ENCODE results near the gene PIP5K1C. TPM values are rescaled to one million over a fixed set of nuclear protein-coding genes. Genes with fewer than 3 reads are reported as not detected.
A peak's percentile ranks its signal among the peaks of the same experiment; 100 is the strongest.

PIP5K1C gene
- total RNA-seq, 1 experiment from 2014 or later = 24.5 TPM

DNA sequence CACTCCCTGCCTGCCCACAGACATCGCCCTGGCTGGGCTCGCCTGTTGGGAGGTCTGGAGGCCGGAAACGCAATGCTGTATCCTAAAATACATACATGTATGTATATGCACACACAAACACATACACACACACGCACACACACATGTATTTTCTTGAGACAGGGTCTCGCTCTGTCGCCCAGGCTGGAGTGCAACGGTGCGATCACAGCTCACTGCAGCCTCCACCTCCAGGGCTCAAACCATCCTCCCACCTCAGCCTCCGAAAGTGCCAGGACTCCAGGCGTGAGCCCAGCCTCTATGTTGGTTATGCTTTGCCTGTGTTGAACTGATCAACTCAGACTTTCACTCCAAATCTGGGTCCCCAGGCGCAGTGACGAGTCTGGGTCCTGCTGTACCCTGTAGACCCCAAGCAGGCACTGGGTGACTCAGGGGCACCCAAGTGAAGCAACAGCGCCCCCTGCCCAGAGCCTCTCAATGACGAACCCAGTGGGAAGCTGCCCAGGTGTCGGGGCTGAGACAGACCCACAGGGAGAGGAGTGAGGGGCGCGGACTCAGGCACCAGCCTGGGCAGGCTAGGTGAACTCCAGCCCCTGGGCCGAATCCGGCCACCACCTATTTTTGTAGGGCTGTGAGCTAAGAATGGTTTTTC is 46.3 kb downstream of the PIP5K1C start:
- Histone ChIP-seq H3K9me3 (no peaks in the 10 kb centered on the region), H3K4me1 (no peaks in the 10 kb centered on the region), H3K4me3 (ENCODE audit: low read depth, low read length) (no peak overlapping the region), H3K27me3 (replicated peaks; ENCODE audit: control insufficient read depth, insufficient read depth, low read length) (no peaks in the 10 kb centered on the region), H3K36me3 (ENCODE audit: control insufficient read depth, insufficient read depth, low read length) (no peaks in the 10 kb centered on the region)
- CTCF ChIA-PET = interaction anchor here (0.5 kb wide), 1 partner anchor 200 kb away, joined by 3 read pairs; no protein-coding TSS in a partner anchor
- POLR2A ChIA-PET = no interaction called here
- DNase-seq = peak in 1 of 2 experiments; percentile 18
- no peaks in the 10 kb centered on the region for H3K4me1 Mint-ChIP-seq (ENCODE audit: low read depth, unreplicated experiment)
- no TSS peak for BruUV-seq (replicated peaks)
- no peaks in the 10 kb centered on the region for H3K27me3 Mint-ChIP-seq (ENCODE audit: insufficient read depth, unreplicated experiment)
- H3K9me3 Mint-ChIP-seq (ENCODE audit: unreplicated experiment) = no peaks in the 10 kb centered on the region
- TF ChIP-seq, protein P1, sequence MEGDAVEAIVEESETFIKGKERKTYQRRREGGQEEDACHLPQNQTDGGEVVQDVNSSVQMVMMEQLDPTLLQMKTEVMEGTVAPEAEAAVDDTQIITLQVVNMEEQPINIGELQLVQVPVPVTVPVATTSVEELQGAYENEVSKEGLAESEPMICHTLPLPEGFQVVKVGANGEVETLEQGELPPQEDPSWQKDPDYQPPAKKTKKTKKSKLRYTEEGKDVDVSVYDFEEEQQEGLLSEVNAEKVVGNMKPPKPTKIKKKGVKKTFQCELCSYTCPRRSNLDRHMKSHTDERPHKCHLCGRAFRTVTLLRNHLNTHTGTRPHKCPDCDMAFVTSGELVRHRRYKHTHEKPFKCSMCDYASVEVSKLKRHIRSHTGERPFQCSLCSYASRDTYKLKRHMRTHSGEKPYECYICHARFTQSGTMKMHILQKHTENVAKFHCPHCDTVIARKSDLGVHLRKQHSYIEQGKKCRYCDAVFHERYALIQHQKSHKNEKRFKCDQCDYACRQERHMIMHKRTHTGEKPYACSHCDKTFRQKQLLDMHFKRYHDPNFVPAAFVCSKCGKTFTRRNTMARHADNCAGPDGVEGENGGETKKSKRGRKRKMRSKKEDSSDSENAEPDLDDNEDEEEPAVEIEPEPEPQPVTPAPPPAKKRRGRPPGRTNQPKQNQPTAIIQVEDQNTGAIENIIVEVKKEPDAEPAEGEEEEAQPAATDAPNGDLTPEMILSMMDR (IDR thresholded peaks at IDR 0.05; ENCODE audit: insufficient read depth in 1 of 2, low read depth in 1 of 2, low read length in 1 of 2, severe bottlenecking in 1 of 2, unreplicated experiment in 1 of 2) = no peak
- intact Hi-C loops (cut with micrococcal nuclease; ENCODE audit: unreplicated experiment) = no loop called here
- H3K36me3 Mint-ChIP-seq (ENCODE audit: insufficient read depth, unreplicated experiment) = peaks cover 18% of the 10 kb centered on the region
- no peak overlapping the region for H3K4me3 Mint-ChIP-seq (ENCODE audit: unreplicated experiment)
- no peak overlapping the region for H3K27ac Mint-ChIP-seq (ENCODE audit: unreplicated experiment)

GRCh38 chr19:3653081-3653795 is 47.0 kb downstream of the PIP5K1C start:
- no peaks in the 10 kb centered on the region for H3K9me3 ChIP-seq
- no peaks in the 10 kb centered on the region for H3K4me1 Mint-ChIP-seq (ENCODE audit: low read depth, unreplicated experiment)
- H3K4me3 Mint-ChIP-seq (ENCODE audit: unreplicated experiment) = no peak overlapping the region
- intact Hi-C loops (cut with micrococcal nuclease; ENCODE audit: unreplicated experiment) = no loop called here
- H3K36me3 Mint-ChIP-seq (ENCODE audit: insufficient read depth, unreplicated experiment) = peaks cover 18% of the 10 kb centered on the region
- no peaks in the 10 kb centered on the region for H3K36me3 ChIP-seq (ENCODE audit: control insufficient read depth, insufficient read depth, low read length)
- no peaks in the 10 kb centered on the region for H3K9me3 Mint-ChIP-seq (ENCODE audit: unreplicated experiment)
- no peak for DNase-seq
- ChIA-PET POLR2A (no interaction called here), CTCF (interaction anchor here (0.5 kb wide), 1 partner anchor 200 kb away, joined by 3 read pairs; no protein-coding TSS in a partner anchor)
- H3K27me3 Mint-ChIP-seq (ENCODE audit: insufficient read depth, unreplicated experiment) = no peaks in the 10 kb centered on the region
- no peaks in the 10 kb centered on the region for H3K27me3 ChIP-seq (replicated peaks; ENCODE audit: control insufficient read depth, insufficient read depth, low read length)
- no TSS peak for BruUV-seq (replicated peaks)
- H3K27ac Mint-ChIP-seq (ENCODE audit: unreplicated experiment) = no peak overlapping the region
- no peaks in the 10 kb centered on the region for H3K4me1 ChIP-seq
- H3K4me3 ChIP-seq (ENCODE audit: low read depth, low read length) = no peak overlapping the region
- TF ChIP-seq, protein P1 (IDR thresholded peaks at IDR 0.05; ENCODE audit: insufficient read depth in 1 of 2, low read depth in 1 of 2, low read length in 1 of 2, severe bottlenecking in 1 of 2, unreplicated experiment in 1 of 2) = no peak

- CTCF ChIA-PET = no interaction called here
Measured at GRCh38 chr19:3652422-3652821, 47.8 kb downstream of the PIP5K1C start.

More at GRCh38 chr19:3652422-3652821, 47.8 kb downstream of the PIP5K1C start:
- Mint-ChIP-seq H3K27me3 (ENCODE audit: insufficient read depth, unreplicated experiment) (no peaks in the 10 kb centered on the region), H3K4me3 (ENCODE audit: unreplicated experiment) (no peak overlapping the region), H3K9me3 (ENCODE audit: unreplicated experiment) (no peaks in the 10 kb centered on the region), H3K4me1 (ENCODE audit: low read depth, unreplicated experiment) (no peaks in the 10 kb centered on the region), H3K36me3 (ENCODE audit: insufficient read depth, unreplicated experiment) (peaks cover 14% of the 10 kb centered on the region), H3K27ac (ENCODE audit: unreplicated experiment) (no peak overlapping the region)
- Histone ChIP-seq H3K36me3 (ENCODE audit: control insufficient read depth, insufficient read depth, low read length) (no peaks in the 10 kb centered on the region), H3K9me3 (no peaks in the 10 kb centered on the region), H3K27me3 (replicated peaks; ENCODE audit: control insufficient read depth, insufficient read depth, low read length) (no peaks in the 10 kb centered on the region), H3K4me1 (no peaks in the 10 kb centered on the region), H3K4me3 (ENCODE audit: low read depth, low read length) (no peak overlapping the region)
- DNase-seq = no peak
- TF ChIP-seq, protein P1 (IDR thresholded peaks at IDR 0.05; ENCODE audit: insufficient read depth in 1 of 2, low read depth in 1 of 2, low read length in 1 of 2, severe bottlenecking in 1 of 2, unreplicated experiment in 1 of 2) = no peak
- intact Hi-C loops (cut with micrococcal nuclease; ENCODE audit: unreplicated experiment) = no loop called here
- BruUV-seq (replicated peaks) = no TSS peak
- POLR2A ChIA-PET = no interaction called here
